ENCODE results near the gene PDE4B.
"Not testable (repeated sequence)": the region's sequence is repeated elsewhere in the genome, so short reads cannot be mapped to it uniquely, and the experiment has no call there.

Gene PDE4B

DNA sequence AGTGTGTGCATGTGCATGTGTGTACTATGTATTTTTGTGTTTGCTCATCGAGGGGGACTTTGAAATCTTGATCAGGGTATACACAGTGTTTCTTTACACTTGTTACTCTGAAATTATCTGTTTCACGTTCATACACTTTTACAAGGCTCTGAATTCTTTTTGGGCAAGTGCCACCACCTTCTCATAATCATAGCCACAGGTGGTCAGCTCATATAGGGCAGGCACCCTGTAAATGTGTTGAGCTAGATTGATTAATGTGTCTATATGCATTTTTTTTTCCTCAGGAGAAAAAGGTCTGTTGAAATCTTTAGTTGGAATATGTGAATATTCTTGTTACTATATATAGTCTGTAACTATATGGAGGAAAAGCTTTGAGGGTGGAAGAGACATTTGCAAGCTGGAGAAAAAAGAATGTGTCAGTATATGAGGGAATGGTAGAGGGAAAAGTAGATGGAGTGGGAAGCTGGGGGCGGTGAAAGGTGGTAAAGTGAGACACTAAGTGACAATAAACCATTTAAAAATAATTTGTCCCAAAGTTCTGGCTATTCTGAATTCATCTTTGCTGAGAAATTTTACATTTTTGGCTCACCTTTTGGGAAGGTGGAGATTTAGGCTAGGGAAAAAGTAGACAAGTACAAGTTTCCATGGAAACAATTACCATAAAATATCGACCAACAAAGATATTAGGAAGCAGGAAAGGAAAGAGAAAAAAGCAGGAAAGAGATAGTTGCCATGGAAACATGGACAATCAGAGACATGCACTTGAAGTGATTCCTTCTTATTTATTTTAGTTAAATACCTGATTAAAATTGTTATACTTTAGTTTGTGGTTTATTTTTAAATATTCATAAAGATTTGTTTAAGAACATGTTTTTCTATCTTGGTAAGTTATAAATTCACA is 277.5 kb downstream of the PDE4B start:
- no peak for DNase-seq

DNA sequence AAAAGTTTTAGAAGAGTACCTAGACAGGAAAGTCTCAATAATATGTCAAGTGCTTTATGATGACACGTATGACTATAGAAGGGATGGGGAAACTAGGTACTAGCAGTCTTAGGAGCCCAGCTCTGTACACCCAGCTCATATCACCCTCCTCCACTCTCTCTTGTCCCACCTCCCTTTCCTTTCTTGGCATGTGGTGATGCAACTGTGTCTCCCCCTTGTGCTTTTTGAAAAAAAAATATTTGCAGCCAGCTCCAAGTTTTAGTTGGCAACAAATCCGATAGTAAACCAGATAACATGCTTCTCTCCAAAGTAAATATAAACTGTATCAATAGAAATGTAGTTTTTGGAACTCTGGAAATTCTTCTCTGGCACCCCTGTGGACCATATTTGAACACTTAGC is 280.7 kb downstream of the PDE4B start:
- DNase-seq = no peak

DNA sequence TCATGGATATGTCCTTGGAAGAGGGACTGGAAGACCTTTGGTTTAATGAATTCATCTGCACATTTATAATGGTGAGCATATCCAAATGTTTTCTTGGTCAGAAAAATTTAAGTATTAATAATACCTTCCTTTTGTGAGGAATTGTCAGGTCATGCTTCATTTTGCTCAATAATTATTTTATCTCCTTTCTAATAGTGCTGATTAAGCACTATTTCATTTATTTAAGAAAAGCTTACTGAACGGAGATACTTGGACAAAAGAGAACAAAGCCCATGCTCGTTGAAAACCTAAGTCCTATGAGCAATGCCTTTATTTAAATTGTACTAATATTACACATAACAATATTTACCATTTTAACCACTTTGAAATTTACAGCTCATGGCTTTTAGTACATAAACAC is 281.5 kb downstream of the PDE4B start:
- no peak for DNase-seq

DNA sequence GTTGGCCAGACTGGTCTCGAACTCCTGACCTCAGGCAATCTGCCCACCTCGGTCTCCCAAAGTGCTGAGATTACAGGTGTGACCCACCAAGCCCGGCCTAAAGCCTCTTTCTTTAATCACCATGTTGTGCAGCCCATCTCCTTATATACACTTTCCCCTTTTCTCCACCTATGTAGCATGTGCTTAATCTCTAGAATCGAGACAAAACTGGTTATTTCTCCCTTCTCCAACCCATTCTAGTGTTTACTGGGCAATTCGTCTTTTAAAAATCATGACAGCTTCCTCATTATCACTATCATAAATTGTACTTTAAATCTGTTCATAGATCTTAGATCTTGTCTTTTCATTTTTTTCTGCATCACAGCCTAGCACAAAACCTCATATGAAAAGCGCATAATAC is 285.7 kb downstream of the PDE4B start:
- DNase-seq = no peak

DNA sequence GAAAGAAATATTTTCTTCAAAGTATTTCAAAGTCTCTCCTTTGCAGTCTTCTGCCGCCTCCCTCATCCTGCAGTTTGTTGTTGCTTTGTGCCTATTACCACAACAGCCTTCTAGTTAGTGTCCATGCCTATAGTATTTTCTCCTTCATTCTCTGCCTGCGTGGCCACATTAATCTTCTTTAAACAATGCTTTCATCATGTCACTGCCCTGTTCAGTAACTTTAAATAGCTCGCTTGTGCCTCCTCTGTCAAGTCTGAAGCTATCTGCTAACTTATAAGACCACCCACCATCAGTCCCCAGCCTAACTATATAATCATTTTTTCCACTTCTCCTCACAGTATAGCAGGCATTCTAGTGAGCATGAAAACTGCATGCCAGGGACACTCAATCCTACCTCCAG is 290.3 kb downstream of the PDE4B start:
- no peak for DNase-seq

DNA sequence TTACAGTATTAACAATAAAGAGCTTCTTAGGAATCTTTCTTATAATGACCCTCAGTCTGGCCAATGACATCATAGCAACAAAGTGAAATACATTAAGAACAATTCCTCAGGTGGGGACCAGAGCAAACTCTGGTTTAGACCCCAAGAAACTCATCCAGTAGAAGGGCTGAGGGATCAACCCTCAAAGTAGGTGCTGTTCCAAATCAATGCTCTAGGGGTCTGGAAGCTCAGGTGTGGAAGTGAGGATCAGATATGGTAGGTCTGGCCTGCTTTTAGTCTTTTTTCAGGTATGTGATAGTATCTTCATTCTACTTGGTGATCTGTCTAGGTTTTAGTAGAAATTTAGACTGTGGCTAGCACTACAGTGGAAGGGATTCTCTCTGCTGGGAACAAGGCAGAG is 291.7 kb downstream of the PDE4B start:
- DNase-seq = no peak

DNA sequence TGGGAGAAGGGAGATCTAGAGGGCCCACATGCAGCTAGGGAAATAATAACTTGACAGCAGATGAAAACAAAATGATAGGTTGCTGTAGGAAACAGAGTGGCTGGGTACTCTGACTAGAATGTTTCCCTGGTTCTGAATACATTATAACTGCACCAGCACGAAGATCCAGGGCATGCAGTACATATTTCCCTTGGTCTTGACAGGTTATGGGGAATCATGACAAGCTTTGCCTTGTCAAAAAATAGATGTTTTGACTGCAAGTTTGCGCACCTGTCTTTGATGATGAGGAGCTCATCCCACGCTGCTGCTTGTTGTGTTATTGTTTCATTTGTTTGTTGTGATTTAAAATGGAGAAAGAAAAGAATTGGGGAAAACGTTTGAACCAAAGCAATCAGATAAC is 292.9 kb downstream of the PDE4B start:
- no peak for DNase-seq

DNA sequence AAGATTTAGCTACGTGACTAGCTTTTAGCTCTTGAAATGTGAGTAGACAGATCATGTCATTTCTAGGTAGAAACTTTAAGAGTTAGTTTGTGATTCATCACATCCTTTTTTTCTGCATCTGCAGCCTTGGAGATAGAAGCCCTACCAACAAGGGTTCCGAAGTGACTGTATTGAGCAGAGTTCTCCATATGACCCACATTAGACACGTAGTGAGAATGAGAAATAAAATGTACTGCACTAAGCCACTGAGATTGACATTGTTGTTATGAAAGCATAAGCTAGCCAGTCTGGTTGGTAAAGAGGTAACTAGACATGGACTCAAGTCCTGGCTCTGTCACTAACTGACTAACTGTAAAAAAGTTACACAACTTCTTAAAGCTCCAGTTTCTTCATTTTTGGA is 296.1 kb downstream of the PDE4B start:
- no peak for DNase-seq

DNA sequence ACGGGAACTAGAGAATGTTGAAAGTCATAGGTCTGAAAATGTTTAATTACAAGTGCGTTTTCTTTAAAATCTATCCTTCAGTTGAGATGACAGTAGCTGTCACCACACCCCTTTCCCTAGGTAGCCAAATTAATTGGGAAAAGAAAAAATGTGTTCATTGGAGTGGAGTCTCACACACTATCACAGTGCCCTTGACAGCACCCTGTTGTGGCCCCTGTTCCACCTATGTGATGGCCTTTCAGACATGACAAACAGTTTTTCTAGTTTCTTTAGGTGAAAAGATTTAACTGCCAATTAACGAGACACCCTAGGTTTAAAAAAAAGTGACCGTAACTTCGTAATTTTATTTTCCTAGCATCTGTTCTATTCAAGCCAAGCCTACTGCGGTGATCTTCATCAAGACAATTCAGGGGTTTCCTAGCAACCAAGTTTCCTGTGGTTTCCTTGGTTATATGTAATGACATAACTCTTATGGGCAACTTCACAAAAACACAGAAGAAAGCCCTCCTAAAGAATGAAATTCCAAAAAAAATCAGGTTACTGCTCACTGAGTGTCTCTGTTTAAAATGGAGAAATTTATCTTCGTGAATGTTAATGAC is 298.3 kb downstream of the PDE4B start:
- no peak for DNase-seq

DNA sequence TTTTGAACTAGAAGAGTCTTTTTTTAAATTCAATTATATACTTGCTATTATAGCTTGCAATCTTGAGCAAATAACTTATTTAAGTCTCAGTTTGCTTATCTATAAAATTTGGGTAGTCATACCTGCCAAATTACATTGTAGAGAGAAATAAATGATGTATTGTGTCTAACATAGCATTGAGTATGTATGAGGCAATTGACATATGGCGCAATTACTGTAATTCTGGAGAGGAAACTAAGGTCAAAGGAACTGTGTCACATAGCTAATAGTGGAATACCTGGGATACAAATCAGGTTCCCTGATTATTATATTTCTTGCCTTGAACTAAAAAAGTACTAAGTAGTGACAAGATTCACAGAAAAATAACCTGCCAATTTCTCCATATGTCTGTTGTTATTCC is 302.5 kb downstream of the PDE4B start:
- no peak for DNase-seq

DNA sequence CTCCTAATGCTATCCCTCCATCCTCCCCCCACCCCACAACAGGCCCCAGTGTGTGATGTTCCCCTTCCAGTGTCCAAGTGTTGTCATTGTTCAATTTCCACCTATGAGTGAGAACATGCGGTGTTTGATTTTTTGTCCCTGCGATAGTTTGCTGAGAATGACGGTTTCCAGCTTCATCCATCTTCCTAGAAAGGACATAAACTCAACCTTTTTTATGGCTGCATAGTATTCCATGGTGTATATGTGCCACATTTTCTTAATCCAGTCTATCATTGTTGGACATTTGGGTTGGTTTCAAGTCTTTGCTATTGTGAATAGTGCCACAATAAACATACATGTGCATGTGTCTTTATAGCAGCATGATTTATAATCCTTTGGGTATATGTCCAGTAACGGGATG is 308.3 kb downstream of the PDE4B start:
- DNase-seq = not testable (repeated sequence)

DNA sequence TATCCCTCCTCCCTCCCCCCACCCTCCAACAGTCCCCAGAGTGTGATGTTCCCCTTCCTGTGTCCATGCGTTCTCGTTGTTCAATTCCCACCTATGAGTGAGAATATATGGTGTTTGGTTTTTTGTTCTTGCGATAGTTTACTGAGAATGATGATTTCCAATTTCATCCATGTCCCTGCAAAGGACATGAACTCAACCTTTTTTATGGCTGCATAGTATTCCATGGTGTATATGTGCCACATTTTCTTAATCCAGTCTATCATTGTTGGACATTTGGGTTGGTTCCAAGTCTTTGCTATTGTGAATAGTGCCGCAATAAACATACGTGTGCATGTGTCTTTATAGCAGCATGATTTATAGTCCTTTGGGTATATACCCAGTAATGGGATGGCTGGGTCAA is 311.4 kb downstream of the PDE4B start:
- DNase-seq = not testable (repeated sequence)

DNA sequence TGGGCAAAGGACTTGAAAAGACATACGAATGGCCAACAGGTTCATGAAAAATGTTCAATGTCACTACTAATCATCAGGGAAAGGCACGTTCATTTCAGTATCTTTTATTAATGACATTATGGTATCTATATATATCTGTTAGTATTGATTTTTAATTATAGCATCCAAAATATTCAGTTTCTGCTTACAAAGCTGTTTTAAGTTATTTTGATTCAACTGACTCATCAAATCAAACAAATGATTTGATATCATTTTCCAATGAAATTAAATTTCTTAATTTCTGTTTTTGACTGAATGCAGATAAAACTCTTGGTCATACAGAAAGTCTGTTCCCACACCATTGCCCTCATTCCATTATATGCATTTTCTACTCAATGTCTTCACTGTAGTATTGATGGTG is 315.9 kb downstream of the PDE4B start:
- DNase-seq = no peak

DNA sequence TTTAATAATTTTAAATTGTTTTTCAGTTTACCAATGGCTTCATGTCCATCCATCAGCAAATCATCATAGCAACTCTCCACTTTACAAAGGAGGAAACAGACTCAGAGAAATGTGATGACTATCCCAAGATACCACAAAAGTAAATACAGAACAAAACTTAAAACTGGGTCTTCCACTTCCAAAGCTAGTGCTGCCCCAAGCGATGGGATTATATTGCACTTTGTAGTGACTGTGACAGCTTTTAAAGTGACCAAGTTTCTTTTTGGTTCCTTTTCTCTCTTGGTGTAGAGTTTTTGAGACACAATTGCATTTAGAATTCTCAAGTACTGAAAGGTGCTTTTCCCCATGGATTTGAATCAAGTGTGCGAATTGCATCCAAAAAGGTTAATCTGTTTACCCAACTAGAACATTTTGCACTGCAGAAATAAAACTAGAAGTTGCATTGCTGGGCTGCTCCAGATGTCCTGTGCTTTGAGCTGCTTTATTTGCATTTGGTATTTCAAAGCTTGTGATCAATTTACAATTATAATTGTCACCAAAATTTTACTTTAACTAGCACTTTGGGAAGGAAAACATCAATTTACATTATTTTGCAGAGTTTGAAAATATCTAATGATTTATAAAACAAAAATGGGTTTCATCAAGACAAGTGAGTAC is 320.2 kb downstream of the PDE4B start:
- no peak for DNase-seq

DNA sequence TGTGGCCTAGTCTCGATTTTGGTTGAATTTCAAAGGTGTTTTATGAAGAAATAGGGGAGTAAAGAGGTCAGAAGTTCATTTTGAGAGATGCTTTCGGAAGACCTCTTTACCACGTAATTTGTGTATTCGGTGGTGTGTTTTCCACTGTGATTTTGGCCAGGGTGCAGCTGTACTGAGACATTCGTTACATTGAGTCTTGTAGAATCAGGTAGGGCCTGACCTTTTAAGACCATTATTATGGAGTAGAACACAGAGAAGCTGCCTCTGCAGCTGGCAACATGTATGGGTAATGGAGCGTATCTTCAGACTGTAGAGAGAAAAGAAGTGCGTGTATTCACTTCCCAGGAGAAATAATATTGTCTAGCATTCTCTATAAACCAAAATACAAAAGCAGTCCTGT is 326.5 kb downstream of the PDE4B start:
- DNase-seq = no peak

DNA sequence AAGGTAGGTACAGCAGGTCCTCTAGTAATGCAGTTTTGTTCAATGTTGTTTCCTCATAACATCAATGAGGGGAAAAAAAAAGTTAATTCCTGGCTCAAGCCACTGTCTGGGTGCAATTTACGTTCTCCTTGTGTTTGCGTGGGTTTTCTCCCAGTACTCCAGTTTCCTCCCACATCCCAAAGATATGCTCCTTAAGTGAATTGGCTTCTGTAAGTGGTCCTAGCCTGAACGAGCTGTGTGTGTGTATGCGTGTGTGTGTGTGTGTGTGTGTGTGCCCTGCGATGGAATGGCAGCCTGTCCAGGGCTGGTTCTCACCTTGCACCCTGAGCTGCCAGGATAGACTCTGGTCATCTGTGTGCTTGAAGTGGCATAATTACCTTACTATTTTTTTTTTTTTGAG is 332.0 kb downstream of the PDE4B start:
- DNase-seq = no peak

DNA sequence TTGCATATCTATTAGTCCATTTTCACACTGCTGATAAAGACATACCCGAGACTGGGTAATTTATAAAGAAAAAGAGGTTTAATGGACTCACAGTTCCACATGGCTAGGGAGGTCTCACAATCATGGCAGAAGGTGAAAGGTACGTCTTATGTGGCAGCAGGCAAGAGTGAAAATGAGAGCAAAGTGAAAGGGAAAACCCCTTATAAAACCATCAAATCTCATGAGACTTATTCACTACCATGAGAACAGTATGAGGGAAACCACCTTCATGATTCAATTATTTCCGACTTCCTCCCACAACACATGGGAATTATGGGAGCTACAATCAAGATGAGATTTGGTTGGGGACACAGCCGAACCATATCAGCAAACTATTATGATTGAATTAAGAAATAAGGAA is 335.9 kb downstream of the PDE4B start:
- not testable (repeated sequence) for DNase-seq

DNA sequence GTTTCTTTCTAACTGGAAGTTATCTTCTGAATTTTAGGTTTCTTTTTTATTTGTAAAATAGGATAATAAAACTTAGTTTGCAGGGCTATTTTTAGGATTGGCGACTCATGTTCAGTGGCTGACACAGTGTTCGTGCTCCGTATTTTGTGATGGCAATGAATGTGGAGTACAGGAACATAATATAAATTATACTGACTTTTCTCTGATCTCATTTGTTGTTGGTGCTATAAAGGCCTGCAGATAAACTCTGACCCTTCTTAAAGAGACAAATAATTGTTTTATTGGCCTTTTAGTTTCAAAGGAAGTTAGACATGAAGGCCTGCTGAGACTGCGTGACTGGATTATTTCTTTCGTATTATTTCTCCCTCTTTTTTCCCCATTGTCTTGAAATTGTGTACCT is 339.6 kb downstream of the PDE4B start:
- DNase-seq = no peak

DNA sequence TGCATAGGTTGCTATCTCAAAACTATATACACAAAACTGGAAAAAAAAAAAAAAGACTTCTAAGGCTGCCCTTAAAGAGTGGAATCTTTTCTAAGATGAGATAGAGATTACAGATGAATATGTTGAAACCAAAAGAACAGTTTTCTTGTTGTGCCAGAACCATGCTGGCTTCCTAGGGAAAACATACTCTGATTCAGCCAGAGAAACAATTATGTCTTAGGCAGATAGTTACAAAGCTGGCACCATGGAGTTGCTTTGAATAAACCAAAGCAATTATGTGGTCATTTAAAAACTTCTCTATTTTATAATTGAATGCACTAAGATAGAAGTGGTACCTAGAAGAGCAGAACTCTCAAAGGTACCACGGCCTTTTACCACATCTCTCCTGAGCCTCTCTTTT is 341.3 kb downstream of the PDE4B start:
- no peak for DNase-seq

DNA sequence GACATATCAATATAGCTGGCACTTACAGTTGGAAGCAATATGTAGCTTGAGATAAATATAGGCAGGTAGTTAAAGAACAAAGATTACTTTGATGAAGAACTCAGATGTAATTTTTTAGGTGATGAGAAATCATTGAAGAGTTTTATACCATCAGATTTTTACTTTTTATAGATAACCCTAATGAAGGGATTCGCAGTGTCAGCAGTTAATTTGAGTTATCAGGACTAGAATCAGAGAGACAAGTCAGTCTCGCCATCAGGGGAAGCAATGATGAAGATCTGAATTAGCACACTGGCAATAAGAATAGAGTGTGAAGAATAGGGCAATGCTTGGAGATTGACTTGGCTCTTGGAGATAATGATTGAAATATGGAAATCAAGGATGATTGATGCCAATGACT is 342.5 kb downstream of the PDE4B start:
- DNase-seq = no peak

DNA sequence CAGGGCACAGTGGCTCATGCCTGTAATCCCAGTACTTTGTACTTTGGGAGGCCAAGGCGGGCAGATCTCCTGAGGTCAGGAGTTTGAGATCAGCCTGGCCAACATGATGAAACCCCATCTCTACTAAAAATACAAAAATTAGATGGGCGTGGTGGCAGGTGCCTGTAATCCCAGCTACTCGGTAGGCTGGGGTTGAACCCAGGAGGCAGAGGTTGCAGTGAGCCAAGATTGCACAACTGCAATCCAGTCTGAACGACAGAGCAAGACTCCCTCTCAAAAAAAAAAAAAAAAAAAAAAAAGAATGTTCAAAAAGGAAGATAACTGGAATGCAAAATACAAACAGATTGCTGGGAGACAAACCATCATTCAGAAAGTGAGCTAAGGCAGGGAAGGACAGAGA is 343.7 kb downstream of the PDE4B start:
- not testable (repeated sequence) for DNase-seq

DNA sequence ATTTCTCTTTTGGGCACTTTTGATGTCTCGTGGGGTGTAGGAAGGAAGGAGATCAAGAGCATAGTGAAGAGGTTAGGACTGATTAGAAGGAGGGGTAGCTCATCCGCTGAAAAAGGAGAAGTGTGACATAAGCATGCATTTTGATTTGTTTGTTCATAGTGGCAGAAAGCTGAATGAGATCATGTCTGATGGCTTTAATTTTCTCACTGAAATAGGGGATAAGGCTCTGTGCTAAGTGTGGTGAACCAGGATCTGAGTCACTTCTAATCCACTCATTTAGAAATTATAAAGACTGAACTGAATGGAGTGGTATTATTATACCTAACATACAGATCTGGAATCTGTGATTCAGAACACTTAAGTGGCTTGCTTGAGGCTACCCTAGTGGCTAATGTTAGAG is 344.5 kb downstream of the PDE4B start:
- DNase-seq = no peak

DNA sequence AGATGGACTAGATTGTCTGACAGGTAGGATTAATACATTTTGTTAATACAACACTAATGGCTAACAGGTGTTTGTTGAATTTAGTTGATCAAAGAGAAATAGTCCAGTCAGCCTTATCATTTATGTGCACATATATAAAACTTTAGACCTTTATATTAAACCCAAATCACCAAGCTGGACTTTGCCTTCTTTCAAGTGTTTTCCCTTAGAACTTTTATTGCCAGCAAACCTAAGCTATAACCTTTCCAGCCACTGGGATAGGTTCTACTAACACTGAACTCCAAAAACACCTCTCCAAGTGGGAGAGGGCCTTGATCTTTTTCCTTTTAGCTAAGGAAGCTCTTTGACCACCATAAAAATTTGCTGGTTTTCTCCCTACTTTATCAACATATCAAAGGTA is 345.9 kb downstream of the PDE4B start:
- no peak for DNase-seq

DNA sequence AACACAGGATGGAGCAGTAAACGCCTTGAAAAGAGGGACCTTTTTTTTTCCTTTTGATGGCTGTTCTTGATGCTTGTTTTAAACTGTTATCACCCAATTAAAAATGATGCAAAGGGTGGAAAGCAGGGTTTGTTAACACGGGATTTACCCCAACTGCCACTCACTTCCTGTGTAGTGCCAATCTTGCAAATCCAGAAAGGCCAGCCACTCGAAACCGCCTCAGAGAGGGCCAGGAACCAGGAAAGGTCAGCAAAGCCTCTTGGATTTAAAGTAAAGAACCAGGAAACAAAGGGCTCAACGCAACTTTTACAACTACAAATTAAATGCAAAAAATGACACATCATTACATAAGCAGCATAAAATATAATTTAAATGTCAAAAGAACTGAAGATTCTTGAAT is 347.4 kb downstream of the PDE4B start:
- no peak for DNase-seq
